Measurements from ENCODE around the gene SANBR. TPM values are rescaled to one million over a fixed set of nuclear protein-coding genes. Genes with fewer than 3 reads are reported as not detected.

The SANBR gene
- total and polyA plus RNA-seq, 2 of the 4 experiments (the other 2 are of a cell fraction): 3.3 to 3.8 TPM

DNA sequence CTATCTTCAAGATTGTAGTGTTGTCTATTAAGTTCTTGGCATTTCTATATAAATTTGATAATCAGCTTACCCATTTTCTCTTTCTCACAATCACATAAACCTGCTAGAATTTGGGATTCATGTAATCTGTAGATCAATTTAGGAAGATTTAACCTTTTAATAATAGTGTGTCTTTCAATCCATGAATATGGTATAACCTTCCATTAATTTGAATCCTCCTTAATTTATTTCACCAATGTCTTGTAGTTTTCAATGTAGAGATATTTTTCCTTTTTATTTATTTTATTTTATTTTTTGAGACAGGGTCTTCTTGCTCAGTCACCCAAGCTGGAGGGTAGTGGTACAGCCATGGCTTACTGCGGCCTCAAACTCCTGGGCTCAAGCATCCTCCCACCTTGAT is 20.2 kb downstream of the SANBR start:
- H3K56ac ChIP-seq (ENCODE audit: extremely low read depth, insufficient read depth, low read length): no peak overlapping the region

More for the DNA sequence above, 20.2 kb downstream of the SANBR start:
- no peak overlapping the region for H3K4ac ChIP-seq (ENCODE audit: low read depth, low read length)
- H3K9me1 ChIP-seq (ENCODE audit: insufficient read depth, low read length): no peaks in the 10 kb centered on the region
- H3K18ac ChIP-seq (ENCODE audit: low read depth, low read length): no peak overlapping the region
- no peaks in the 10 kb centered on the region for H4K20me1 ChIP-seq (ENCODE audit: insufficient read depth, low read length)
- in situ Hi-C loops (cut with MboI; ENCODE audit: low sequenced_read_pairs) (no loop called here), intact Hi-C loops (cut with micrococcal nuclease) (no loop called here), dilution Hi-C loops (cut with HindIII; ENCODE audit: low sequenced_read_pairs, unreplicated experiment) (no loop called here)
- no peak overlapping the region for H4K8ac ChIP-seq (ENCODE audit: low read depth in 2 of 2, low read length in 2 of 2)
- H2AK9ac ChIP-seq (replicated peaks; ENCODE audit: low read depth, low read length, poor library complexity): no peak overlapping the region
- no peaks in the 10 kb centered on the region for H3K79me1 ChIP-seq (ENCODE audit: low read depth in 1 of 2, low read length in 2 of 2)
- H2BK20ac ChIP-seq (ENCODE audit: low read depth, low read length): no peak overlapping the region
- H4K5ac ChIP-seq (ENCODE audit: low read depth, low read length): no peak overlapping the region
- H3K9ac ChIP-seq (ENCODE audit: low read depth, low read length): no peak overlapping the region
- no peak overlapping the region for H3K27ac ChIP-seq (ENCODE audit: insufficient read depth, low read length)
- DNase-seq (no peak), ATAC-seq (ENCODE audit: low read depth) (no peak)
- no peak overlapping the region for H2AFZ ChIP-seq (replicated peaks; ENCODE audit: low read length, poor library complexity)
- H3K4me1 ChIP-seq (ENCODE audit: control insufficient read depth, insufficient read depth, low read length): no peaks in the 10 kb centered on the region
- H4K91ac ChIP-seq (ENCODE audit: insufficient read depth, low read depth, low read length): no peak overlapping the region
- H2BK5ac ChIP-seq (ENCODE audit: low read depth, low read length, poor library complexity, severe bottlenecking): no peak overlapping the region
- H3K23ac ChIP-seq (ENCODE audit: low read depth, low read length): no peak overlapping the region
- H2BK15ac ChIP-seq (ENCODE audit: low read depth, low read length): no peak overlapping the region
- H2BK120ac ChIP-seq (ENCODE audit: low read depth, low read length): no peak overlapping the region
- peaks cover 9% of the 10 kb centered on the region for H3K36me3 ChIP-seq (ENCODE audit: control insufficient read depth, insufficient read depth, low read length)
- no CpG with 5 or more reads among the region's 1 CpG for WGBS, 2 experiments (ENCODE audit: extremely low coverage in 2 of 2, insufficient read length in 1 of 2)
- H3K14ac ChIP-seq (replicated peaks; ENCODE audit: low read depth, low read length): no peak overlapping the region
- H3K27me3 ChIP-seq (ENCODE audit: control insufficient read depth, insufficient read depth, low read length): no peaks in the 10 kb centered on the region
- H2AK5ac ChIP-seq (ENCODE audit: low read depth, low read length): no peak overlapping the region
- H3K4me2 ChIP-seq (ENCODE audit: low read depth, low read length): no peak overlapping the region
- H3K4me3 ChIP-seq (ENCODE audit: insufficient read depth, low read depth, low read length): no peak overlapping the region
- no peaks in the 10 kb centered on the region for H3K9me3 ChIP-seq (ENCODE audit: control insufficient read depth, insufficient read depth, low read length)
- CTCF ChIA-PET: interaction anchor here (1.3 kb wide), 1 partner anchor 14 kb away, joined by 3 read pairs; no protein-coding TSS in a partner anchor
- POLR2A ChIA-PET (ENCODE audit: unreplicated experiment): no interaction called here
- TF ChIP-seq MAZ (IDR thresholded peaks at IDR 0.05; ENCODE audit: borderline replicate concordance, low read depth, low read length) (no peak), POLR2A (IDR thresholded peaks at IDR 0.05; ENCODE audit: low read depth, low read length) (no peak), CEBPB (IDR thresholded peaks at IDR 0.05; ENCODE audit: low read depth, low read length) (no peak), RAD21 (IDR thresholded peaks at IDR 0.05; ENCODE audit: low read length) (no peak), USF2 (IDR thresholded peaks at IDR 0.05; ENCODE audit: low read depth, low read length) (no peak), RFX5 (IDR thresholded peaks at IDR 0.05; ENCODE audit: low read depth, low read length) (no peak), SMC3 (IDR thresholded peaks at IDR 0.05; ENCODE audit: low read depth, low read length) (no peak), CHD1 (IDR thresholded peaks at IDR 0.05; ENCODE audit: low read depth, low read length) (no peak), MAFK (IDR thresholded peaks at IDR 0.05; ENCODE audit: low read depth, low read length) (no peak), NFE2L2 (IDR thresholded peaks at IDR 0.05; ENCODE audit: low read depth, low read length) (no peak), MXI1 (IDR thresholded peaks at IDR 0.05; ENCODE audit: borderline replicate concordance, low read depth, low read length) (no peak), BHLHE40 (IDR thresholded peaks at IDR 0.05; ENCODE audit: low read depth, low read length) (no peak), CTCF (conservative IDR thresholded peaks at IDR 0.05; ENCODE audit: low read depth, low read length) (no peak), RCOR1 (IDR thresholded peaks at IDR 0.05; ENCODE audit: insufficient replicate concordance, low read length) (no peak)
- TF ChIP-seq, protein P1, sequence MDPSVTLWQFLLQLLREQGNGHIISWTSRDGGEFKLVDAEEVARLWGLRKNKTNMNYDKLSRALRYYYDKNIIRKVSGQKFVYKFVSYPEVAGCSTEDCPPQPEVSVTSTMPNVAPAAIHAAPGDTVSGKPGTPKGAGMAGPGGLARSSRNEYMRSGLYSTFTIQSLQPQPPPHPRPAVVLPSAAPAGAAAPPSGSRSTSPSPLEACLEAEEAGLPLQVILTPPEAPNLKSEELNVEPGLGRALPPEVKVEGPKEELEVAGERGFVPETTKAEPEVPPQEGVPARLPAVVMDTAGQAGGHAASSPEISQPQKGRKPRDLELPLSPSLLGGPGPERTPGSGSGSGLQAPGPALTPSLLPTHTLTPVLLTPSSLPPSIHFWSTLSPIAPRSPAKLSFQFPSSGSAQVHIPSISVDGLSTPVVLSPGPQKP (IDR thresholded peaks at IDR 0.05; ENCODE audit: borderline replicate concordance, low read depth, low read length): no peak
- BruUV-seq (replicated peaks): no TSS peak
